ENCODE data around the gene GALNT10.

GALNT10 gene

GRCh38 chr5:154411338-154411737, 220.8 kb downstream of the GALNT10 start:
- TF ChIP-seq GATA2 (IDR thresholded peaks at IDR 0.05; ENCODE audit: low read depth, low read length) (no peak), GATA3 (IDR thresholded peaks at IDR 0.05; ENCODE audit: low read depth, low read length) (no peak)

- TF ChIP-seq GATA2 (IDR thresholded peaks at IDR 0.05; ENCODE audit: low read depth, low read length) = no peak
- no peak for TF ChIP-seq GATA3 (IDR thresholded peaks at IDR 0.05; ENCODE audit: low read depth, low read length)
Observed at GRCh38 chr5:154412316-154412715, 221.8 kb downstream of the GALNT10 start.

GRCh38 chr5:154412925-154413324, 222.4 kb downstream of the GALNT10 start:
- TF ChIP-seq GATA3 (IDR thresholded peaks at IDR 0.05; ENCODE audit: low read depth, low read length) (no peak), GATA2 (IDR thresholded peaks at IDR 0.05; ENCODE audit: low read depth, low read length) (no peak)

GRCh38 chr5:154415114-154415513, 224.6 kb downstream of the GALNT10 start:
- no peak for TF ChIP-seq GATA3 (IDR thresholded peaks at IDR 0.05; ENCODE audit: low read depth, low read length)
- TF ChIP-seq GATA2 (IDR thresholded peaks at IDR 0.05; ENCODE audit: low read depth, low read length) = no peak

- TF ChIP-seq GATA3 (IDR thresholded peaks at IDR 0.05; ENCODE audit: low read depth, low read length) = no peak
- TF ChIP-seq GATA2 (IDR thresholded peaks at IDR 0.05; ENCODE audit: low read depth, low read length) = no peak
Observed at GRCh38 chr5:154418344-154418820, 227.8 kb downstream of the GALNT10 start.

- no peak for TF ChIP-seq GATA2 (IDR thresholded peaks at IDR 0.05; ENCODE audit: low read depth, low read length)
- no peak for TF ChIP-seq GATA3 (IDR thresholded peaks at IDR 0.05; ENCODE audit: low read depth, low read length)
Observed at GRCh38 chr5:154419236-154419635, 228.7 kb downstream of the GALNT10 start.

- TF ChIP-seq GATA3 (IDR thresholded peaks at IDR 0.05; ENCODE audit: low read depth, low read length) = no peak
- TF ChIP-seq GATA2 (IDR thresholded peaks at IDR 0.05; ENCODE audit: low read depth, low read length) = no peak
Observed at GRCh38 chr5:154421868-154422267, 231.3 kb downstream of the GALNT10 start.

- TF ChIP-seq GATA2 (IDR thresholded peaks at IDR 0.05; ENCODE audit: low read depth, low read length) (no peak), GATA3 (IDR thresholded peaks at IDR 0.05; ENCODE audit: low read depth, low read length) (no peak)
Observed at GRCh38 chr5:154422298-154422697, 231.8 kb downstream of the GALNT10 start.

- TF ChIP-seq GATA3 (IDR thresholded peaks at IDR 0.05; ENCODE audit: low read depth, low read length) (no peak), GATA2 (IDR thresholded peaks at IDR 0.05; ENCODE audit: low read depth, low read length) (no peak)
Observed at GRCh38 chr5:154428208-154428607, 237.7 kb downstream of the GALNT10 start.

GRCh38 chr5:154429341-154429740, 238.8 kb downstream of the GALNT10 start:
- no peak for TF ChIP-seq GATA2 (IDR thresholded peaks at IDR 0.05; ENCODE audit: low read depth, low read length)
- TF ChIP-seq GATA3 (IDR thresholded peaks at IDR 0.05; ENCODE audit: low read depth, low read length) = no peak

- TF ChIP-seq GATA2 (IDR thresholded peaks at IDR 0.05; ENCODE audit: low read depth, low read length) = no peak
- no peak for TF ChIP-seq GATA3 (IDR thresholded peaks at IDR 0.05; ENCODE audit: low read depth, low read length)
Observed at GRCh38 chr5:154430466-154430865, 239.9 kb downstream of the GALNT10 start.

- TF ChIP-seq GATA3 (IDR thresholded peaks at IDR 0.05; ENCODE audit: low read depth, low read length) (no peak), GATA2 (IDR thresholded peaks at IDR 0.05; ENCODE audit: low read depth, low read length) (no peak)
Observed at GRCh38 chr5:154430961-154431630, 240.6 kb downstream of the GALNT10 start.

GRCh38 chr5:154435226-154435625, 244.7 kb downstream of the GALNT10 start:
- TF ChIP-seq GATA3 (IDR thresholded peaks at IDR 0.05; ENCODE audit: low read depth, low read length) (no peak), GATA2 (IDR thresholded peaks at IDR 0.05; ENCODE audit: low read depth, low read length) (no peak)

GRCh38 chr5:154437281-154437965, 246.9 kb downstream of the GALNT10 start:
- no peak for TF ChIP-seq GATA2 (IDR thresholded peaks at IDR 0.05; ENCODE audit: low read depth, low read length)
- no peak for TF ChIP-seq GATA3 (IDR thresholded peaks at IDR 0.05; ENCODE audit: low read depth, low read length)

GRCh38 chr5:154440540-154440939, 250.0 kb downstream of the GALNT10 start:
- TF ChIP-seq GATA3 (IDR thresholded peaks at IDR 0.05; ENCODE audit: low read depth, low read length) = no peak
